LHCN-M2 (cell line): ENCODE data around the gene RMP24. TPM values are rescaled to one million over a fixed set of nuclear protein-coding genes. Genes with fewer than 3 reads are reported as not detected.

Experiments
- DNase-seq: peaks from one replicate; pipeline ENCODE4 v3.0.0-alpha.2; 2012; ENCODE audit warnings: low read depth
- total RNA-seq: library from RNA; depleted of rRNA; stranded (reverse); fragments of >200 nt; gene quantifications from 2 replicates; pipeline ENCODE4 v1.2.3, GENCODE V29; 2014; rRNA removed

RMP24 gene

DNA sequence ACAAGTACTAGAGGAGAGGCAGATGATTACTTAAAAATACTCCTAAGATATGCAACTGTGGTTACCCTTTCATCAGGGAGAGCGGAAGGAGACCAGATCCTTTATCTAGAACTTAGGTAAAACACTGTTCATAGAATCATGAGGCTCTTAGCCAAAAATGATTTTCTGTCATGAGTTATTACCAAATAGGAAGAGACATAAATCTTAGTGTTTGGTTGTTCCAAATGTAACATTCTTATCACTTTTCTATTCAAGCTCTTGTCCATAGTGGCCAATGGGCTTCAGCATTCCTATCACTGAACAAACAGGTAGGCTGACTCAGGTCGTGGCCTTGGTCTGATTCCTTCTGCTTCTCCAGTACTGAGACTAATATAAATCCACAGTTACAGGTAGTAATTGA lies 56.4 kb downstream of the RMP24 start:
- DNase-seq = no peak

Other genes with a start within 250 kb of the RMP24 start
- gene RPRD1A, start 94.9 kb downstream of the RMP24 start, total RNA-seq = 41.2 and 42.1 TPM in 2 replicates
- 110 and 113 TPM in 2 replicates for gene SLC39A6, start 156.7 kb downstream of the RMP24 start, total RNA-seq
- gene ELP2, start 157.2 kb downstream of the RMP24 start, total RNA-seq = 44.6 and 48.2 TPM in 2 replicates
- gene MOCOS, start 214.8 kb downstream of the RMP24 start, total RNA-seq = 4.2 and 5.7 TPM in 2 replicates